Measurements from ENCODE around the gene CRACR2A.

DNA sequence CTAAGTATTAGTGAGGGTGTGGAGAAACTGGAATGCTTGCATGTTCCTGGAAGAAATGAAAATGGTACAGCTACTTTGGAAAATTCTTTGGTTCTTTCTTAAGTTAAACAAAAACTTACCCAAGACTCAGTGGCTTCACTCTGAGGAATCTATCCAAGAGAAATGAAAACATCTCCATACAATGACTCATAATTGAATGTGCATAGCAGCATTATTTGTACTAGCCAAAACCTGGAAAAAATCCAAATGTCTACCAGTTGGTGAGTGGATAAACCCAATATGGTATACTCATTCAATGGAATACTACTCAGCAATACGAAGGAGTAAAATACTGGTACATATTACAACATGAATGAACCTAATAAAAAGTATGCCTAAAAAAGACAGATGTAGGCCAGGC, 18.0 kb upstream of the CRACR2A start:
- TF ChIP-seq EZH2 (IDR thresholded peaks at IDR 0.05; ENCODE audit: borderline replicate concordance, insufficient read depth, low read length, poor library complexity, severe bottlenecking) (no peak), POLR2AphosphoS5 (IDR thresholded peaks at IDR 0.05) (no peak)

Measured in neural cell (in vitro differentiated cells).